GM12891 (cell line): ENCODE data around the gene TNFRSF6B.

Experiments
- POLR2A ChIP-seq: IDR thresholded peaks from 2 replicates; pipeline ENCODE4 v1.6.1; 2011; ENCODE audit warnings: low read depth, low read length, control low read depth
- POLR2AphosphoS5 ChIP-seq: IDR thresholded peaks from 2 replicates; pipeline ENCODE4 v1.6.1; 2011; ENCODE audit warnings: low read depth, low read length, control low read depth
- TAF1 ChIP-seq: IDR thresholded peaks from 2 replicates; pipeline ENCODE4 v1.6.1; 2011; ENCODE audit warnings: low read depth, low read length, control low read depth

- TF ChIP-seq TAF1 (no peak), POLR2A (no peak), POLR2AphosphoS5 (no peak)
Observed at GRCh38 chr20:63651942-63652191, 44.6 kb upstream of the TNFRSF6B start.
